MCF 10A (cell line): ENCODE data around the gene SRSF9. TPM values are rescaled to one million over a fixed set of nuclear protein-coding genes. Genes with fewer than 3 reads are reported as not detected.
A peak's percentile ranks its signal among the peaks of the same experiment; 100 is the strongest.
"Not testable (repeated sequence)": the region's sequence is repeated elsewhere in the genome, so short reads cannot be mapped to it uniquely, and the experiment has no call there.

ENCODE experiments used
- Bru-seq: library from RNA; stranded (reverse); fragments of 400-500 nt; gene quantifications from one replicate; lab custom pipeline; 2021; lab: Mats Ljungman, UMichigan
- BruChase-seq, 2 experiments: library from RNA; stranded (reverse); fragments of 400-500 nt; gene quantifications; one replicate each; lab custom pipeline; 2021; lab: Mats Ljungman, UMichigan
- BruUV-seq: library from RNA; stranded (reverse); fragments of 400-500 nt; replicated peaks from 2 replicates; lab custom pipeline; 2021; lab: Mats Ljungman, UMichigan
- CTCF ChIA-PET: fragments of 300-600 bp; sonication (Branson Sonifier 250); formaldehyde crosslinking; extraction: SDS; loops from one replicate; lab custom pipeline; 2021; ENCODE audit warnings: antibody characterized with exemption, inconsistent platforms; lab: Yijun Ruan, JAX
- POLR2A ChIA-PET: fragments of 300-600, 350-650 bp; sonication (Branson Sonifier 250); formaldehyde crosslinking; extraction: SDS; loops from one replicate; lab custom pipeline; 2020; ENCODE audit warnings: antibody characterized with exemption, inconsistent platforms; lab: Yijun Ruan, JAX
- DNase-seq: peaks from one replicate; pipeline ENCODE4 v3.0.0-alpha.2; 2018; ENCODE audit not compliant: unreplicated experiment
- H3K27ac Mint-ChIP-seq: one replicate; pipeline ENCODE4 v1.8.0; 2022; ENCODE audit warnings: mild to moderate bottlenecking, low read depth, mixed read lengths; ENCODE audit not compliant: unreplicated experiment
- H3K27me3 Mint-ChIP-seq: one replicate; pipeline ENCODE4 v1.8.0; 2022; ENCODE audit warnings: mixed read lengths; ENCODE audit not compliant: insufficient read depth, unreplicated experiment
- H3K36me3 Mint-ChIP-seq: one replicate; pipeline ENCODE4 v1.8.0; 2022; ENCODE audit warnings: mild to moderate bottlenecking, moderate library complexity, mixed read lengths; ENCODE audit not compliant: insufficient read depth, unreplicated experiment
- H3K4me1 Mint-ChIP-seq: one replicate; pipeline ENCODE4 v1.8.0; 2022; ENCODE audit warnings: mixed read lengths; ENCODE audit not compliant: insufficient read depth, unreplicated experiment
- H3K4me3 Mint-ChIP-seq: one replicate; pipeline ENCODE4 v1.8.0; 2022; ENCODE audit warnings: mild to moderate bottlenecking, moderate library complexity, mixed read lengths; ENCODE audit not compliant: unreplicated experiment
- H3K9me3 Mint-ChIP-seq: one replicate; pipeline ENCODE4 v1.8.0; 2022; ENCODE audit warnings: mixed read lengths; ENCODE audit not compliant: unreplicated experiment
- intact Hi-C: fragments of 100-400 bp; cut with micrococcal nuclease; formaldehyde crosslinking; loops from 2 replicates; pipeline ENCODE4 v1.14.1; 2022
- long read RNA-seq: library from polyadenylated mRNA; stranded (forward); transcript quantifications from one replicate; pipeline ENCODE4 v2.0.0, GENCODE V29; 2022
- total RNA-seq: library from RNA; stranded (reverse); gene quantifications from 2 replicates; pipeline ENCODE4 v1.2.3, GENCODE V29; 2022
- TF ChIP-seq, protein P1 (sequence below): fragments of 200-600 bp; IDR thresholded peaks from one replicate; pipeline ENCODE4 v1.8.0; 2022; ENCODE audit warnings: antibody characterized with exemption, mild to moderate bottlenecking; ENCODE audit not compliant: unreplicated experiment

SRSF9 gene, protein sequence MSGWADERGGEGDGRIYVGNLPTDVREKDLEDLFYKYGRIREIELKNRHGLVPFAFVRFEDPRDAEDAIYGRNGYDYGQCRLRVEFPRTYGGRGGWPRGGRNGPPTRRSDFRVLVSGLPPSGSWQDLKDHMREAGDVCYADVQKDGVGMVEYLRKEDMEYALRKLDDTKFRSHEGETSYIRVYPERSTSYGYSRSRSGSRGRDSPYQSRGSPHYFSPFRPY
- total RNA-seq (192 and 193 TPM in 2 replicates), Bru-seq, nascent RNA (percentile 89 among the genes with signal in this experiment), BruChase-seq, experiment 1, labeled RNA remaining after a 6-hour chase (percentile 93 among the genes with signal in this experiment), BruChase-seq, experiment 2, labeled RNA remaining after a 2-hour chase (percentile 91 among the genes with signal in this experiment)
- long read RNA-seq, transcript SRSF9-201 (4 exons, 1,201 nt), result major isoform, 339 of 361 reads
- long read RNA-seq, partial matches to known transcripts, result 5 of 361 reads
- long read RNA-seq, other reads (novel, unspliced or antisense), result 11 of 361 reads

DNA sequence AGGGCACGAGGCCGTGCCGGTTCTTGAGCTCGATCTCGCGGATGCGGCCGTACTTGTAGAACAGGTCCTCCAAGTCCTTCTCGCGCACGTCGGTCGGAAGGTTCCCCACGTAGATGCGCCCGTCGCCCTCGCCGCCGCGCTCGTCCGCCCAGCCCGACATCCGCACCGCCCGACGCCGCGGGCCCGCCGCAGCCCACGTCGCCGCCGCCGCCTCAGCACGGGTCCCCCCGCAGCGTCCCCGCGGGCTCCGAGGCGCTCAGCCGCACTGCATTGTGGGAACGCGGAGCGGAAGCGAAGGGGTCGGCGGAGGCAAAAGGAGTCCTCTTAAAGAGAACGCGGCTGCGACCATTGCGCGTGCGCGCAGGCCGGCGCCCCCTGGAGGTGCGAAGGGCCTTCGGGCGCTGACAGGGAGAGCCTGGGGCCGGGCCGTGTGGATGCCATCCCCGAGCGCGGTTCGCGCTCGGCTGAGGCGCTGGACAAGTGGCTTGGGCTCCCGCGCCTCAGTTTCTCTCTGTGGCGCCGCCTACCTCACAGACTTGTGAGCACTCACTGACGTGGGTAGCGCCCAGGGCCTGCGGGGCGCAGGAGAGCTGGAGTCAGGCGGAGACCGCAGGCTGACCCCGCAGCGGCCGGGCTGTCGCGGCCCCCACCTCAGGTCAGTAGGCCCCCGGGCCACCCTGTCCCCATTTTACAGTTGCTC, at the start of gene SRSF9:
Gene SRSF9, minus strand, starts transcription at position 299 of the 700 bp plus-strand sequence. Its CDS starts 139 bp downstream, at position 160.
- ChIA-PET CTCF (interaction anchor here (0.7 to 5.1 kb wide), 18 partner anchors 10 to 1610 kb away, joined by 3 to 42 read pairs (median 4); partner anchors contain the start of genes COX6A1 and DYNLL1), POLR2A (interaction anchor here (0.6 to 6.6 kb wide), 11 partner anchors 23 to 269 kb away, joined by 3 to 56 read pairs (median 9); partner anchors contain the start of genes COQ5, COX6A1, DYNLL1 and GATC)
- no TSS peak for BruUV-seq
- peaks cover 40% of the 10 kb centered on the region for H3K36me3 Mint-ChIP-seq
- TF ChIP-seq, protein P1, sequence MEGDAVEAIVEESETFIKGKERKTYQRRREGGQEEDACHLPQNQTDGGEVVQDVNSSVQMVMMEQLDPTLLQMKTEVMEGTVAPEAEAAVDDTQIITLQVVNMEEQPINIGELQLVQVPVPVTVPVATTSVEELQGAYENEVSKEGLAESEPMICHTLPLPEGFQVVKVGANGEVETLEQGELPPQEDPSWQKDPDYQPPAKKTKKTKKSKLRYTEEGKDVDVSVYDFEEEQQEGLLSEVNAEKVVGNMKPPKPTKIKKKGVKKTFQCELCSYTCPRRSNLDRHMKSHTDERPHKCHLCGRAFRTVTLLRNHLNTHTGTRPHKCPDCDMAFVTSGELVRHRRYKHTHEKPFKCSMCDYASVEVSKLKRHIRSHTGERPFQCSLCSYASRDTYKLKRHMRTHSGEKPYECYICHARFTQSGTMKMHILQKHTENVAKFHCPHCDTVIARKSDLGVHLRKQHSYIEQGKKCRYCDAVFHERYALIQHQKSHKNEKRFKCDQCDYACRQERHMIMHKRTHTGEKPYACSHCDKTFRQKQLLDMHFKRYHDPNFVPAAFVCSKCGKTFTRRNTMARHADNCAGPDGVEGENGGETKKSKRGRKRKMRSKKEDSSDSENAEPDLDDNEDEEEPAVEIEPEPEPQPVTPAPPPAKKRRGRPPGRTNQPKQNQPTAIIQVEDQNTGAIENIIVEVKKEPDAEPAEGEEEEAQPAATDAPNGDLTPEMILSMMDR, result peak; percentile 93
- DNase-seq, result peak; percentile 95
- H3K4me1 Mint-ChIP-seq, result peaks cover 19% of the 10 kb centered on the region
- peak within 1 kb of the TSS; percentile 75 for H3K27ac Mint-ChIP-seq
- no peaks in the 10 kb centered on the region for H3K9me3 Mint-ChIP-seq
- intact Hi-C loops, result loop anchor here (1.0 to 2.0 kb wide), 2 partner anchors 26 to 145 kb away; no protein-coding TSS in a partner anchor
- peak within 1 kb of the TSS; percentile 88 for H3K4me3 Mint-ChIP-seq
- H3K27me3 Mint-ChIP-seq, result no peaks in the 10 kb centered on the region

GRCh38 chr12:120519324-120519723, 49.8 kb upstream of the SRSF9 start:
- H3K27ac Mint-ChIP-seq, result not testable (repeated sequence)
- POLR2A ChIA-PET, result interaction anchor here (0.9 kb wide), 1 partner anchor 10 kb away, joined by 3 read pairs; the partner anchor contains the start of gene COQ5

GRCh38 chr12:120515496-120515895, 45.9 kb upstream of the SRSF9 start:
- TF ChIP-seq, protein P1, result no peak
- BruUV-seq, result no TSS peak
- Mint-ChIP-seq H3K36me3 (peaks cover 60% of the 10 kb centered on the region), H3K27ac (no peak overlapping the region), H3K4me1 (no peaks in the 10 kb centered on the region), H3K27me3 (no peaks in the 10 kb centered on the region), H3K4me3 (no peak overlapping the region), H3K9me3 (no peaks in the 10 kb centered on the region)
- CTCF ChIA-PET, result interaction anchor here (1.1 kb wide), 1 partner anchor 15 kb away, joined by 4 read pairs; no protein-coding TSS in a partner anchor
- no peak for DNase-seq
- intact Hi-C loops, result no loop called here
- POLR2A ChIA-PET, result interaction anchor here (1.5 kb wide), 1 partner anchor 8 kb away, joined by 3 read pairs; no protein-coding TSS in a partner anchor

More at GRCh38 chr12:120519324-120519723, 49.8 kb upstream of the SRSF9 start:
- CTCF ChIA-PET, result interaction anchor here (0.6 kb wide), 1 partner anchor 19 kb away, joined by 4 read pairs; no protein-coding TSS in a partner anchor
- H3K9me3 Mint-ChIP-seq, BruUV-seq, DNase-seq, H3K27me3 Mint-ChIP-seq, H3K4me3 Mint-ChIP-seq, intact Hi-C loops, H3K4me1 Mint-ChIP-seq: not testable (repeated sequence)
- H3K36me3 Mint-ChIP-seq, result peaks cover 60% of the 10 kb centered on the region

DNA sequence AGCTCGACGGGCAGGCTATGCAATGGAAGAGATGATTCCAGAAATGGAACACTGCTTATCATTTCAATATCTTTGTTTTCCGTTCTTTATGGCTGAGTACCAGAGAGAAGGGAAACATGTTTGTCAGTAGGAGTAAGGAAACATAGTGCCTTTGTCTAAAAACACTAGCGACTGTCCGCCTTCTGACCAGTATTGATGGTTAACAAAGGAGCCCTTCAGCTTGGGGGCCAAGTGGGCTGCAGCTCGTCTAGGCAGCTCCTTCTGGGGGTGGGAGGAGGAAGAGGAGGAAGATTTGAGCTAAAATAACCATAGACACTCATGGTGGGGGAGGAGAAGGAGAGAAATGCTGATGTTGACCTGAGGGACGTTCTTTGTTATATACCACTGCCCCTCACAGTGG, 44.5 kb upstream of the SRSF9 start:
- H3K4me3 Mint-ChIP-seq, result no peak overlapping the region
- H3K36me3 Mint-ChIP-seq, result peaks cover 59% of the 10 kb centered on the region
- no peaks in the 10 kb centered on the region for H3K9me3 Mint-ChIP-seq
- TF ChIP-seq, protein P1, result no peak
- no TSS peak for BruUV-seq
- intact Hi-C loops, result no loop called here
- H3K4me1 Mint-ChIP-seq, result no peaks in the 10 kb centered on the region
- ChIA-PET POLR2A (interaction anchor here (0.7 to 1.8 kb wide), 2 partner anchors 17 to 68 kb away, joined by 3 to 5 read pairs; partner anchors contain the start of genes DYNLL1, GATC and TRIAP1), CTCF (interaction anchor here (0.6 kb wide), 1 partner anchor 763 kb away, joined by 3 read pairs; no protein-coding TSS in a partner anchor)
- H3K27ac Mint-ChIP-seq, result no peak overlapping the region
- H3K27me3 Mint-ChIP-seq, result no peaks in the 10 kb centered on the region
- no peak for DNase-seq
